HepG2 (cell line): ENCODE data around the gene HDHD3.

Source experiments
- CEBPG ChIP-seq: IDR thresholded peaks from 2 replicates; pipeline ENCODE4 v1.6.1; 2016
- CTCF ChIP-seq: sonication (generic); formaldehyde crosslinking; IDR thresholded peaks from 2 replicates; pipeline ENCODE4 v1.5.0; 2020; ENCODE audit warnings: mild to moderate bottlenecking, missing genetic modification reagents, moderate library complexity
- ELF4 ChIP-seq: sonication (generic); formaldehyde crosslinking; IDR thresholded peaks from 2 replicates; pipeline ENCODE4 v1.5.0; 2020; ENCODE audit warnings: missing genetic modification reagents, mild to moderate bottlenecking, moderate library complexity, borderline replicate concordance
- FOXK2 ChIP-seq: fragments of 450-650 bp; IDR thresholded peaks from 2 replicates; pipeline ENCODE4 v1.6.1; 2016
- RAD21 ChIP-seq: fragments of 450-650 bp; formaldehyde crosslinking; IDR thresholded peaks from 2 replicates; pipeline ENCODE4 v1.5.0; 2020; ENCODE audit warnings: mild to moderate bottlenecking
- TAF1 ChIP-seq: sonication (generic); formaldehyde crosslinking; IDR thresholded peaks from 2 replicates; pipeline ENCODE4 v1.4.0; 2020; ENCODE audit warnings: missing genetic modification reagents
- ZNF33A ChIP-seq: sonication (generic); formaldehyde crosslinking; IDR thresholded peaks from 2 replicates; pipeline ENCODE4 v1.5.1; 2020; ENCODE audit warnings: missing genetic modification reagents, mild to moderate bottlenecking, moderate library complexity, borderline replicate concordance

GRCh38 chr9:113387560-113388230, 10.9 kb upstream of the HDHD3 start:
- TF ChIP-seq TAF1 (CRISPR knock-in tag) (peak; percentile 73), ELF4 (CRISPR knock-in tag) (no peak), CEBPG (CRISPR knock-in tag) (peak; percentile 74), CTCF (CRISPR knock-in tag) (0 out of 2 replicates have a peak, but pooled peaks have one; percentile 18), RAD21 (CRISPR knock-in tag) (0 out of 2 replicates have a peak, but pooled peaks have one; percentile 29), ZNF33A (no peak), FOXK2 (no peak)
